HL-60 (cell line): ENCODE data around the gene DHODH.
"Not testable (repeated sequence)": the region's sequence is repeated elsewhere in the genome, so short reads cannot be mapped to it uniquely, and the experiment has no call there.

Source experiments
- DNase-seq, 2 experiments: peaks; one replicate each; pipeline ENCODE4 v3.0.0-alpha.2; 2010 to 2020; ENCODE audit warnings: low read depth in 1 of 2, low spot score in 1 of 2
- H3K27ac ChIP-seq: fragments of 250-450 bp; sonication (Bioruptor Pico); replicated peaks from 2 replicates; pipeline ENCODE4 v1.5.1; 2020; ENCODE audit warnings: mild to moderate bottlenecking, moderate library complexity
- H3K27me3 ChIP-seq: fragments of 250-450 bp; sonication (Bioruptor Pico); 2 replicates; pipeline ENCODE4 v1.5.1; 2021; ENCODE audit warnings: mild to moderate bottlenecking, moderate library complexity; ENCODE audit not compliant: insufficient read depth, poor library complexity, severe bottlenecking
- H3K4me3 ChIP-seq: replicated peaks from 2 replicates; pipeline ENCODE4 v1.5.1; 2011; ENCODE audit warnings: mild to moderate bottlenecking, control low read depth, low read length; ENCODE audit not compliant: insufficient read depth
- CTCF ChIP-seq: IDR thresholded peaks from one replicate; pipeline ENCODE4 v1.5.1; 2011; ENCODE audit warnings: low read length, control low read depth, inconsistent platforms; ENCODE audit not compliant: insufficient read depth
- GABPA ChIP-seq: IDR thresholded peaks from 2 replicates; pipeline ENCODE4 v1.6.1; 2012; ENCODE audit warnings: low read depth
- POLR2AphosphoS5 ChIP-seq: IDR thresholded peaks from 2 replicates; pipeline ENCODE4 v1.6.1; 2012; ENCODE audit warnings: low read depth
- REST ChIP-seq: IDR thresholded peaks from 2 replicates; pipeline ENCODE4 v1.6.1; 2012; ENCODE audit warnings: low read depth; ENCODE audit not compliant: insufficient replicate concordance
- SPI1 ChIP-seq: IDR thresholded peaks from 2 replicates; pipeline ENCODE4 v1.6.1; 2012; ENCODE audit warnings: low read depth, mild to moderate bottlenecking, borderline replicate concordance

The DHODH gene

GRCh38 chr16:72073560-72074230, 65.2 kb downstream of the DHODH start:
- Histone ChIP-seq H3K27ac (no peak overlapping the region), H3K27me3 (no peaks in the 10 kb centered on the region), H3K4me3 (no peak overlapping the region)
- TF ChIP-seq GABPA: no peak
- no peak for TF ChIP-seq SPI1
- no peak for TF ChIP-seq POLR2AphosphoS5
- TF ChIP-seq REST: no peak
- no peak for TF ChIP-seq CTCF
- DNase-seq: no peak

GRCh38 chr16:72075067-72075466, 66.5 kb downstream of the DHODH start:
- H3K4me3 ChIP-seq, H3K27me3 ChIP-seq, DNase-seq, H3K27ac ChIP-seq: not testable (repeated sequence)
